HepG2 (cell line): ENCODE data around the gene ADM. TPM values are rescaled to one million over a fixed set of nuclear protein-coding genes. Genes with fewer than 3 reads are reported as not detected.

Experiments used
- HMG20A ChIP-seq: IDR thresholded peaks from 2 replicates; pipeline ENCODE4 v1.6.1; 2016; ENCODE audit warnings: borderline replicate concordance
- ISX ChIP-seq: sonication (generic); formaldehyde crosslinking; conservative IDR thresholded peaks from 2 replicates; pipeline ENCODE4 v1.5.0; 2020; ENCODE audit warnings: missing genetic modification reagents
- MBD4 ChIP-seq: IDR thresholded peaks from 2 replicates; pipeline ENCODE4 v1.6.1; 2012; ENCODE audit warnings: low read length, inconsistent platforms, borderline replicate concordance
- MXD4 ChIP-seq: IDR thresholded peaks from 2 replicates; pipeline ENCODE4 v1.6.1; 2016; ENCODE audit warnings: mild to moderate bottlenecking, missing biosample characterization, missing genetic modification reagents
- SMARCE1 ChIP-seq: fragments of 450-650 bp; IDR thresholded peaks from 2 replicates; pipeline ENCODE4 v1.6.1; 2017; ENCODE audit warnings: borderline replicate concordance
- ZFAT ChIP-seq: sonication (generic); formaldehyde crosslinking; conservative IDR thresholded peaks from 2 replicates; pipeline ENCODE4 v1.8.1; 2023; ENCODE audit warnings: missing genetic modification reagents, inconsistent platforms
- ZMYM2 ChIP-seq: sonication (generic); formaldehyde crosslinking; IDR thresholded peaks from 2 replicates; pipeline ENCODE4 v1.8.0; 2022; ENCODE audit warnings: mild to moderate bottlenecking, missing genetic modification reagents
- ZNF333 ChIP-seq: sonication (generic); formaldehyde crosslinking; IDR thresholded peaks from 2 replicates; pipeline ENCODE4 v1.4.0; 2020; ENCODE audit warnings: mild to moderate bottlenecking, missing genetic modification reagents, borderline replicate concordance
- polyA plus RNA-seq, 8 experiments: library from polyadenylated mRNA; depleted of rRNA in 3 of 8; stranded (reverse) in 7 of 8; unstranded in 1 of 8; fragments of >200 nt; fragmentation: Illumina TruSeq in 4 of 8; extraction: Trizol in 4 of 8; gene quantifications; 2 replicates each; pipeline versions ENCODE4 v1.2.1 to v1.2.3, GENCODE V29; 2011 to 2016; ENCODE audit warnings: low read depth in 4 of 8, missing spikeins in 1 of 8, mixed read lengths in 1 of 8; ENCODE audit not compliant: insufficient read depth in 1 of 8
- total RNA-seq, 5 experiments: library from RNA; depleted of rRNA; stranded (reverse); fragments of >200 nt; fragmentation: Illumina TruSeq; extraction: Trizol; gene quantifications; 2 replicates each; pipeline ENCODE4 v1.2.3, GENCODE V29; 2016; ENCODE audit warnings: low read depth in 1 of 5
- TF ChIP-seq, protein P1 (sequence below): sonication (generic); formaldehyde crosslinking; IDR thresholded peaks from 2 replicates; pipeline ENCODE4 v1.5.1; 2020; ENCODE audit warnings: mild to moderate bottlenecking, missing genetic modification reagents, borderline replicate concordance
- TF ChIP-seq, protein P2 (sequence below): sonication (generic); formaldehyde crosslinking; IDR thresholded peaks from 2 replicates; pipeline ENCODE4 v1.4.0; 2020; ENCODE audit warnings: missing genetic modification reagents
- TF ChIP-seq, protein P3 (sequence below): sonication (generic); formaldehyde crosslinking; conservative IDR thresholded peaks from 2 replicates; pipeline ENCODE4 v1.5.0; 2020; ENCODE audit warnings: missing genetic modification reagents
- TF ChIP-seq, protein P4 (sequence below): sonication (generic); formaldehyde crosslinking; IDR thresholded peaks from 2 replicates; pipeline ENCODE4 v1.4.0; 2020; ENCODE audit warnings: low read depth, mild to moderate bottlenecking, missing genetic modification reagents
- TF ChIP-seq, protein P5 (sequence below): fragments of 450-650 bp; IDR thresholded peaks from 2 replicates; pipeline ENCODE4 v1.6.1; 2016
- TF ChIP-seq, protein P6 (sequence below): IDR thresholded peaks from 2 replicates; pipeline ENCODE4 v1.4.0; 2020; ENCODE audit warnings: mild to moderate bottlenecking, missing genetic modification reagents
- TF ChIP-seq, protein P7 (sequence below): sonication (generic); formaldehyde crosslinking; IDR thresholded peaks from 2 replicates; pipeline ENCODE4 v1.4.0; 2020; ENCODE audit warnings: missing genetic modification reagents

The ADM gene
- total and polyA plus RNA-seq, 2 of the 13 experiments (the other 11 are each of a cell fraction or from before 2014, with no cell fraction given) = 10.7 to 26.1 TPM

DNA sequence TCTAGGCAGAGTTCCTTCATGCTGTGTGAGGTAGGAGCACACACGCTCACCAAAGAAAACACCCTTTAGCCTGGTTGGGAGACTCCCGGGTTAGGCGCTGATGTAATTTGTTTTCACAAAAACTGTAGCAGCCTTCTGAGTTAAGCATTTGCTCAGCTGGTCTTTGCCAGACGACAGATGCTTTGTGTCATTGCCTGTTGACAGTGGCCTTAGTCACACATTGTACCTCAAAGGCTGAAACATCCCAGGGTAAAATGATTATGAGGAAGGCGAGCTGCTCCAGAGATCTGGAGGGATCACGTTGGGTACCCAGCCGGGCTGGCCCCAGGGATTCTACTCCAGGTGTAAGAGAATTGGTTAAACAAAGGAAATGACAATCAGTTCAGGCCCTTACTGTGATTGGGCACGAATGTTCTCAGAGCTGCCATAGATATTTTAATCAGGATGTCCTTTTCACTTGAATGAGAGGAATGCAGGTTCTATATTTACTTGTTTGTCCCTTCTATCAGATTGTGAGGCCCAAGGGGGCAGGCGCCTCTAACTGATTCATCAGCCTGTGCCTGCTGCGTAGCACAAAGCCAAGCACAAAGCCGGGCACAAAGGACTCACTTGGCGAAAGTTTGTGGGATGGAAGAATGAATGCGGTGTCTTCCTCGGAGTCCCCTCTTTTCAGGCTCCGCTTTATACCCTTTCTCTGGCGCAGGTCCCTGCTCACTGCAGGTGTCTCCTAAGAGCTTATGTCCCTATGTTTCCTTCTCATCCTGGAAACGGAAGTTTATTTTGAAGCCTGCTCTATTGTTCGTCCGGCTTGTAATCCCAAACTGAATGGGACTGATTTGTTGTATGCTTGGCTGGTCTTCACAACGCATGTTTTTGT, 47.1 kb downstream of the ADM start (continued):
- TF ChIP-seq, protein P1, sequence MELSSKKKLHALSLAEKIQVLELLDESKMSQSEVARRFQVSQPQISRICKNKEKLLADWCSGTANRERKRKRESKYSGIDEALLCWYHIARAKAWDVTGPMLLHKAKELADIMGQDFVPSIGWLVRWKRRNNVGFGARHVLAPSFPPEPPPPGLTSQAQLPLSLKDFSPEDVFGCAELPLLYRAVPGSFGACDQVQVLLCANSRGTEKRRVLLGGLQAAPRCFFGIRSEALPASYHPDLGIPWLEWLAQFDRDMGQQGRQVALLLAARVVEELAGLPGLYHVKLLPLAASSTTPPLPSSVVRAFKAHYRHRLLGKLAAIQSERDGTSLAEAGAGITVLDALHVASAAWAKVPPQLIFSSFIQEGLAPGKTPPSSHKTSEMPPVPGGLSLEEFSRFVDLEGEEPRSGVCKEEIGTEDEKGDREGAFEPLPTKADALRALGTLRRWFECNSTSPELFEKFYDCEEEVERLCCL (CRISPR knock-in tag) = no peak
- TF ChIP-seq ZFAT = no peak
- TF ChIP-seq, protein P2, sequence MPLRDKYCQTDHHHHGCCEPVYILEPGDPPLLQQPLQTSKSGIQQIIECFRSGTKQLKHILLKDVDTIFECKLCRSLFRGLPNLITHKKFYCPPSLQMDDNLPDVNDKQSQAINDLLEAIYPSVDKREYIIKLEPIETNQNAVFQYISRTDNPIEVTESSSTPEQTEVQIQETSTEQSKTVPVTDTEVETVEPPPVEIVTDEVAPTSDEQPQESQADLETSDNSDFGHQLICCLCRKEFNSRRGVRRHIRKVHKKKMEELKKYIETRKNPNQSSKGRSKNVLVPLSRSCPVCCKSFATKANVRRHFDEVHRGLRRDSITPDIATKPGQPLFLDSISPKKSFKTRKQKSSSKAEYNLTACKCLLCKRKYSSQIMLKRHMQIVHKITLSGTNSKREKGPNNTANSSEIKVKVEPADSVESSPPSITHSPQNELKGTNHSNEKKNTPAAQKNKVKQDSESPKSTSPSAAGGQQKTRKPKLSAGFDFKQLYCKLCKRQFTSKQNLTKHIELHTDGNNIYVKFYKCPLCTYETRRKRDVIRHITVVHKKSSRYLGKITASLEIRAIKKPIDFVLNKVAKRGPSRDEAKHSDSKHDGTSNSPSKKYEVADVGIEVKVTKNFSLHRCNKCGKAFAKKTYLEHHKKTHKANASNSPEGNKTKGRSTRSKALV (CRISPR knock-in tag) = no peak
- TF ChIP-seq, protein P3, sequence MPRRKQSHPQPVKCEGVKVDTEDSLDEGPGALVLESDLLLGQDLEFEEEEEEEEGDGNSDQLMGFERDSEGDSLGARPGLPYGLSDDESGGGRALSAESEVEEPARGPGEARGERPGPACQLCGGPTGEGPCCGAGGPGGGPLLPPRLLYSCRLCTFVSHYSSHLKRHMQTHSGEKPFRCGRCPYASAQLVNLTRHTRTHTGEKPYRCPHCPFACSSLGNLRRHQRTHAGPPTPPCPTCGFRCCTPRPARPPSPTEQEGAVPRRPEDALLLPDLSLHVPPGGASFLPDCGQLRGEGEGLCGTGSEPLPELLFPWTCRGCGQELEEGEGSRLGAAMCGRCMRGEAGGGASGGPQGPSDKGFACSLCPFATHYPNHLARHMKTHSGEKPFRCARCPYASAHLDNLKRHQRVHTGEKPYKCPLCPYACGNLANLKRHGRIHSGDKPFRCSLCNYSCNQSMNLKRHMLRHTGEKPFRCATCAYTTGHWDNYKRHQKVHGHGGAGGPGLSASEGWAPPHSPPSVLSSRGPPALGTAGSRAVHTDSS (CRISPR knock-in tag) = no peak
- 0 out of 2 replicates have a peak, but pooled peaks have one; percentile 50 for TF ChIP-seq HMG20A (CRISPR knock-in tag)
- TF ChIP-seq ZMYM2 (CRISPR knock-in tag) = no peak
- TF ChIP-seq ISX (CRISPR knock-in tag) = no peak
- TF ChIP-seq, protein P4, sequence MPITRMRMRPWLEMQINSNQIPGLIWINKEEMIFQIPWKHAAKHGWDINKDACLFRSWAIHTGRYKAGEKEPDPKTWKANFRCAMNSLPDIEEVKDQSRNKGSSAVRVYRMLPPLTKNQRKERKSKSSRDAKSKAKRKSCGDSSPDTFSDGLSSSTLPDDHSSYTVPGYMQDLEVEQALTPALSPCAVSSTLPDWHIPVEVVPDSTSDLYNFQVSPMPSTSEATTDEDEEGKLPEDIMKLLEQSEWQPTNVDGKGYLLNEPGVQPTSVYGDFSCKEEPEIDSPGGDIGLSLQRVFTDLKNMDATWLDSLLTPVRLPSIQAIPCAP (CRISPR knock-in tag) = no peak
- no peak for TF ChIP-seq SMARCE1
- TF ChIP-seq MBD4 = no peak
- TF ChIP-seq, protein P5, sequence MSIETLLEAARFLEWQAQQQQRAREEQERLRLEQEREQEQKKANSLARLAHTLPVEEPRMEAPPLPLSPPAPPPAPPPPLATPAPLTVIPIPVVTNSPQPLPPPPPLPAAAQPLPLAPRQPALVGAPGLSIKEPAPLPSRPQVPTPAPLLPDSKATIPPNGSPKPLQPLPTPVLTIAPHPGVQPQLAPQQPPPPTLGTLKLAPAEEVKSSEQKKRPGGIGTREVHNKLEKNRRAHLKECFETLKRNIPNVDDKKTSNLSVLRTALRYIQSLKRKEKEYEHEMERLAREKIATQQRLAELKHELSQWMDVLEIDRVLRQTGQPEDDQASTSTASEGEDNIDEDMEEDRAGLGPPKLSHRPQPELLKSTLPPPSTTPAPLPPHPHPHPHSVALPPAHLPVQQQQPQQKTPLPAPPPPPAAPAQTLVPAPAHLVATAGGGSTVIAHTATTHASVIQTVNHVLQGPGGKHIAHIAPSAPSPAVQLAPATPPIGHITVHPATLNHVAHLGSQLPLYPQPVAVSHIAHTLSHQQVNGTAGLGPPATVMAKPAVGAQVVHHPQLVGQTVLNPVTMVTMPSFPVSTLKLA = peak; percentile 47; the same call in 1 of the 2 replicates
- TF ChIP-seq ZNF333 (CRISPR knock-in tag) = no peak
- TF ChIP-seq MXD4 = no peak
- TF ChIP-seq, protein P6, sequence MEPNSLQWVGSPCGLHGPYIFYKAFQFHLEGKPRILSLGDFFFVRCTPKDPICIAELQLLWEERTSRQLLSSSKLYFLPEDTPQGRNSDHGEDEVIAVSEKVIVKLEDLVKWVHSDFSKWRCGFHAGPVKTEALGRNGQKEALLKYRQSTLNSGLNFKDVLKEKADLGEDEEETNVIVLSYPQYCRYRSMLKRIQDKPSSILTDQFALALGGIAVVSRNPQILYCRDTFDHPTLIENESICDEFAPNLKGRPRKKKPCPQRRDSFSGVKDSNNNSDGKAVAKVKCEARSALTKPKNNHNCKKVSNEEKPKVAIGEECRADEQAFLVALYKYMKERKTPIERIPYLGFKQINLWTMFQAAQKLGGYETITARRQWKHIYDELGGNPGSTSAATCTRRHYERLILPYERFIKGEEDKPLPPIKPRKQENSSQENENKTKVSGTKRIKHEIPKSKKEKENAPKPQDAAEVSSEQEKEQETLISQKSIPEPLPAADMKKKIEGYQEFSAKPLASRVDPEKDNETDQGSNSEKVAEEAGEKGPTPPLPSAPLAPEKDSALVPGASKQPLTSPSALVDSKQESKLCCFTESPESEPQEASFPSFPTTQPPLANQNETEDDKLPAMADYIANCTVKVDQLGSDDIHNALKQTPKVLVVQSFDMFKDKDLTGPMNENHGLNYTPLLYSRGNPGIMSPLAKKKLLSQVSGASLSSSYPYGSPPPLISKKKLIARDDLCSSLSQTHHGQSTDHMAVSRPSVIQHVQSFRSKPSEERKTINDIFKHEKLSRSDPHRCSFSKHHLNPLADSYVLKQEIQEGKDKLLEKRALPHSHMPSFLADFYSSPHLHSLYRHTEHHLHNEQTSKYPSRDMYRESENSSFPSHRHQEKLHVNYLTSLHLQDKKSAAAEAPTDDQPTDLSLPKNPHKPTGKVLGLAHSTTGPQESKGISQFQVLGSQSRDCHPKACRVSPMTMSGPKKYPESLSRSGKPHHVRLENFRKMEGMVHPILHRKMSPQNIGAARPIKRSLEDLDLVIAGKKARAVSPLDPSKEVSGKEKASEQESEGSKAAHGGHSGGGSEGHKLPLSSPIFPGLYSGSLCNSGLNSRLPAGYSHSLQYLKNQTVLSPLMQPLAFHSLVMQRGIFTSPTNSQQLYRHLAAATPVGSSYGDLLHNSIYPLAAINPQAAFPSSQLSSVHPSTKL (CRISPR knock-in tag) = peak; percentile 82
- TF ChIP-seq, protein P7, sequence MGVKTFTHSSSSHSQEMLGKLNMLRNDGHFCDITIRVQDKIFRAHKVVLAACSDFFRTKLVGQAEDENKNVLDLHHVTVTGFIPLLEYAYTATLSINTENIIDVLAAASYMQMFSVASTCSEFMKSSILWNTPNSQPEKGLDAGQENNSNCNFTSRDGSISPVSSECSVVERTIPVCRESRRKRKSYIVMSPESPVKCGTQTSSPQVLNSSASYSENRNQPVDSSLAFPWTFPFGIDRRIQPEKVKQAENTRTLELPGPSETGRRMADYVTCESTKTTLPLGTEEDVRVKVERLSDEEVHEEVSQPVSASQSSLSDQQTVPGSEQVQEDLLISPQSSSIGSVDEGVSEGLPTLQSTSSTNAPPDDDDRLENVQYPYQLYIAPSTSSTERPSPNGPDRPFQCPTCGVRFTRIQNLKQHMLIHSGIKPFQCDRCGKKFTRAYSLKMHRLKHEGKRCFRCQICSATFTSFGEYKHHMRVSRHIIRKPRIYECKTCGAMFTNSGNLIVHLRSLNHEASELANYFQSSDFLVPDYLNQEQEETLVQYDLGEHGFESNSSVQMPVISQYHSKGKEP (CRISPR knock-in tag) = no peak
